Mesenchymal stem cell (in vitro differentiated cells and primary cell): Measurements from ENCODE around the gene PLCH2.

ENCODE experiments used
- DNase-seq: peaks from one replicate; pipeline ENCODE4 v3.0.0-alpha.2; 2013
- H2AFZ ChIP-seq: one replicate; pipeline ENCODE4 v1.6.1; 2013; ENCODE audit warnings: low read depth, mild to moderate bottlenecking, control low read depth, inconsistent platforms, low read length, moderate library complexity
- H2AK5ac ChIP-seq: 2 replicates; pipeline ENCODE4 v1.6.1; 2013; ENCODE audit warnings: low read length, moderate library complexity, mild to moderate bottlenecking, inconsistent platforms; ENCODE audit not compliant: severe bottlenecking
- H2BK120ac ChIP-seq: one replicate; pipeline ENCODE4 v1.6.1; 2013; ENCODE audit warnings: low read depth, mild to moderate bottlenecking, inconsistent platforms, low read length, moderate library complexity
- H2BK12ac ChIP-seq, 2 experiments: one replicate each; pipeline ENCODE4 v1.6.1; 2013; ENCODE audit warnings: inconsistent platforms in 2 of 2, low read length in 2 of 2, mild to moderate bottlenecking in 2 of 2, moderate library complexity in 2 of 2, control low read depth in 1 of 2
- H2BK15ac ChIP-seq: one replicate; pipeline ENCODE4 v1.6.1; 2013; ENCODE audit warnings: mild to moderate bottlenecking, low read depth, inconsistent platforms; ENCODE audit not compliant: poor library complexity, severe bottlenecking
- H2BK5ac ChIP-seq: 2 replicates; pipeline ENCODE4 v1.6.1; 2013; ENCODE audit warnings: low read depth, mild to moderate bottlenecking, low read length, control low read depth, inconsistent platforms; ENCODE audit not compliant: poor library complexity, severe bottlenecking
- H3K14ac ChIP-seq, 2 experiments: one replicate each; pipeline ENCODE4 v1.6.1; 2013; ENCODE audit warnings: inconsistent platforms in 2 of 2, low read length in 2 of 2, control low read depth in 1 of 2, mild to moderate bottlenecking in 1 of 2, moderate library complexity in 1 of 2
- H3K18ac ChIP-seq, 2 experiments: one replicate each; pipeline ENCODE4 v1.6.1; 2013; ENCODE audit warnings: inconsistent platforms in 2 of 2, low read length in 2 of 2, control low read depth in 1 of 2, low read depth in 1 of 2, mild to moderate bottlenecking in 1 of 2
- H3K23ac ChIP-seq, 2 experiments: one replicate each; pipeline ENCODE4 v1.6.1; 2013; ENCODE audit warnings: inconsistent platforms in 2 of 2, low read length in 2 of 2, mild to moderate bottlenecking in 2 of 2, moderate library complexity in 2 of 2, control low read depth in 1 of 2
- H3K27ac ChIP-seq: 2 replicates; pipeline ENCODE4 v1.5.1; 2013; ENCODE audit warnings: mild to moderate bottlenecking, moderate library complexity, low read length, control low read depth, inconsistent platforms; ENCODE audit not compliant: poor library complexity, severe bottlenecking
- H3K27me3 ChIP-seq, 2 experiments: 2 replicates each; pipeline versions ENCODE4 v1.6.1 to v1.7.0; 2013; ENCODE audit warnings: low read length in 2 of 2, mild to moderate bottlenecking in 2 of 2, moderate library complexity in 2 of 2, control low read depth in 1 of 2, inconsistent platforms in 1 of 2; ENCODE audit not compliant: control insufficient read depth in 1 of 2, insufficient read depth in 1 of 2
- H3K36me3 ChIP-seq, 2 experiments: 2 replicates each; pipeline versions ENCODE4 v1.6.1 to v1.7.0; 2013; ENCODE audit warnings: low read length in 2 of 2, control low read depth in 1 of 2, inconsistent platforms in 1 of 2, low read depth in 1 of 2, mild to moderate bottlenecking in 1 of 2; ENCODE audit not compliant: insufficient read depth in 2 of 2, control insufficient read depth in 1 of 2
- H3K4ac ChIP-seq, 2 experiments: one replicate each; pipeline ENCODE4 v1.6.1; 2013; ENCODE audit warnings: inconsistent platforms in 2 of 2, low read length in 2 of 2, mild to moderate bottlenecking in 2 of 2, moderate library complexity in 2 of 2, control low read depth in 1 of 2, low read depth in 1 of 2
- H3K4me1 ChIP-seq: 2 replicates; pipeline ENCODE4 v1.6.1; 2013; ENCODE audit warnings: low read depth, low read length, control low read depth; ENCODE audit not compliant: control insufficient read depth, insufficient read depth
- H3K4me2 ChIP-seq: 2 replicates; pipeline ENCODE4 v1.6.1; 2013; ENCODE audit warnings: low read length, mild to moderate bottlenecking, inconsistent platforms; ENCODE audit not compliant: poor library complexity, severe bottlenecking
- H3K4me3 ChIP-seq, 2 experiments: 2 replicates each; pipeline versions ENCODE4 v1.5.1 to v1.7.0; 2013; ENCODE audit warnings: low read length in 2 of 2, mild to moderate bottlenecking in 2 of 2, control low read depth in 1 of 2, low read depth in 1 of 2; ENCODE audit not compliant: insufficient read depth in 1 of 2
- H3K79me1 ChIP-seq: replicated peaks from 2 replicates; pipeline ENCODE4 v1.6.1; 2013; ENCODE audit warnings: mild to moderate bottlenecking, control low read depth, low read length, inconsistent platforms; ENCODE audit not compliant: poor library complexity, severe bottlenecking
- H3K9ac ChIP-seq: 2 replicates; pipeline ENCODE4 v1.7.0; 2013; ENCODE audit warnings: mild to moderate bottlenecking, low read length, moderate library complexity
- H3K9me3 ChIP-seq: 2 replicates; pipeline ENCODE4 v1.7.0; 2013; ENCODE audit warnings: mild to moderate bottlenecking, low read length; ENCODE audit not compliant: control insufficient read depth
- H4K8ac ChIP-seq: one replicate; pipeline ENCODE4 v1.6.1; 2013; ENCODE audit warnings: inconsistent platforms, mild to moderate bottlenecking, low read length, moderate library complexity
- H4K91ac ChIP-seq: one replicate; pipeline ENCODE4 v1.6.1; 2013; ENCODE audit warnings: mild to moderate bottlenecking, low read length, inconsistent platforms
- WGBS: methylation state at CpG from one replicate; pipeline ENCODE4 v1.1.7; 2013; ENCODE audit warnings: mixed read lengths; 5-methylcytosine and 5-hydroxymethylcytosine counted together

PLCH2 gene

DNA sequence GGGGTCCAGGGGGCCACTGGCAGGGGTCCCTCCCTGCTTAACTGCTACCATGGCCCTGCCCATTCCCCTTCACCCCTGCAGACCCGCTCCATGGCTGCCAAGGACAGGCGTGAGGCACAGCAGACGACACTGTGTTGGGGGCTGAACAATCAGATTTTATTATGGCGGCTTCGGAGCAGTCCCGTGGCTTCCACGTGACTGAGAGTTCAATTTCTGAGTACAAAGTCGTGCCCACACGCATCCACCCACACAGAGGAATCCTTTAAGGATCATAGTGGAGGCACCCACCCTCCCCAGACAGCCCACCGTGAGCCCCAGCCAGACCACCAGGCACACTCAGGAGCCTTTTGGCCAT lies 52.5 kb downstream of the PLCH2 start:
- no peaks in the 10 kb centered on the region for H3K9me3 ChIP-seq
- DNase-seq = no peak
- H2AFZ ChIP-seq = no peak overlapping the region
- H3K36me3 ChIP-seq = peaks cover 0 to 8% of the 10 kb centered on the region in 2 experiments
- no peak overlapping the region for H2BK120ac ChIP-seq
- H3K18ac ChIP-seq = no peak overlapping the region
- no peak overlapping the region for H2AK5ac ChIP-seq
- no peak overlapping the region for H3K4me3 ChIP-seq
- 62% methylated on average over 10 of the region's 10 CpGs for WGBS
- no peaks in the 10 kb centered on the region for H3K79me1 ChIP-seq
- H3K14ac ChIP-seq = no peak overlapping the region
- H2BK15ac ChIP-seq = no peak overlapping the region
- no peak overlapping the region for H4K8ac ChIP-seq
- H3K4me1 ChIP-seq = peaks cover 61% of the 10 kb centered on the region
- peaks cover 29 to 48% of the 10 kb centered on the region in 2 experiments for H3K27me3 ChIP-seq
- no peak overlapping the region for H3K4me2 ChIP-seq
- no peak overlapping the region for H2BK12ac ChIP-seq
- H4K91ac ChIP-seq = no peak overlapping the region
- no peak overlapping the region for H3K27ac ChIP-seq
- no peak overlapping the region for H2BK5ac ChIP-seq
- H3K9ac ChIP-seq = no peak overlapping the region
- no peak overlapping the region for H3K23ac ChIP-seq
- no peak overlapping the region for H3K4ac ChIP-seq

DNA sequence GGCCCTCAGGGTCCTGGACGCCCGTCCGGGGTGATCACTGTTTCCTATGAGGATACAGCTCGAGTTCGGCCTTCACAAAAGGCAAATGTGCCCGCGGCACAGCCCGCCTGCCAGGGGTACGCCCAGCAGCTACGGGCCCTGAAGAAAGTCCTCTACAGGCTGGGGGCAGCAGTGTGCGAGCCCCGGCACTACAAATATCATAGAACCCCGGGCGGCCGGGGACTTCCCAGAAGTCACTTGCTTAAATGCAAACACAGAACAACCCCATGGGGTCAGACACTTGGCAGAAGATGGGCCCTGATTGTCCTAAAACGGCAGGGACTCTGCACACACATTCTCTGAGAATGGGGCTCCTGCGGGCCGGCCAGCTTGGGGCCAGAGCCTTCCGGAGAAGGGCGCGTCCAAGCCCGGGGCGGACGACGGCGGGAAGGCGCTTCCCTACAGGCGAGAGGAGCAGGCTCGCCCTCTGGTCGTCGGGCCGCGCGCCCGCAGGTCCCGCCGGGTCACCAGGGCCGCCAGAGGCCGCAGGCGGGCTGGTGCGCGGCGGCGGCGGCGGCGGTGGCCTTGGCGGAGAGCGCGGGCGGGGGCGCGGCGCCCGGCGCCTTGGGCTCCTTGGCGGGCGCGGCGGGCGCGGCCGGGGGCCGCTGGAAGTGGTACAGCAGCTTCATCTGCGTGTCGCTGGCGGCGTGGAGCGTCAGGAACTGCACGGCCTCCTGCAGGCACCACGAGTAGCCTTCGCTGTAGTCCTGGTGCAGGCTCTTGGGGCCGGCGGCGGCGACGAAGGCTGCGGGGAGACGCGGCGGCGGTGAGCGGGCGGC lies 53.1 kb downstream of the PLCH2 start:
- Histone ChIP-seq H3K14ac (no peak overlapping the region), H2BK12ac (no peak overlapping the region), H3K18ac (no peak overlapping the region), H2BK5ac (no peak overlapping the region), H4K8ac (no peak overlapping the region), H2AFZ (no peak overlapping the region), H3K23ac (no peak overlapping the region), H3K9ac (no peak overlapping the region), H3K4me3 (no peak overlapping the region), H4K91ac (no peak overlapping the region), H3K27me3 (peaks cover 29 to 54% of the 10 kb centered on the region in 2 experiments), H3K9me3 (no peaks in the 10 kb centered on the region), H3K79me1 (no peaks in the 10 kb centered on the region), H3K4ac (no peak overlapping the region), H2AK5ac (no peak overlapping the region), H3K4me2 (peak overlapping the region; percentile 74), H2BK15ac (no peak overlapping the region), H2BK120ac (no peak overlapping the region), H3K36me3 (peaks cover 0 to 3% of the 10 kb centered on the region in 2 experiments), H3K27ac (no peak overlapping the region), H3K4me1 (peaks cover 61% of the 10 kb centered on the region)
- WGBS = 7% methylated on average over 39 of the region's 84 CpGs
- DNase-seq = peak; percentile 41

DNA sequence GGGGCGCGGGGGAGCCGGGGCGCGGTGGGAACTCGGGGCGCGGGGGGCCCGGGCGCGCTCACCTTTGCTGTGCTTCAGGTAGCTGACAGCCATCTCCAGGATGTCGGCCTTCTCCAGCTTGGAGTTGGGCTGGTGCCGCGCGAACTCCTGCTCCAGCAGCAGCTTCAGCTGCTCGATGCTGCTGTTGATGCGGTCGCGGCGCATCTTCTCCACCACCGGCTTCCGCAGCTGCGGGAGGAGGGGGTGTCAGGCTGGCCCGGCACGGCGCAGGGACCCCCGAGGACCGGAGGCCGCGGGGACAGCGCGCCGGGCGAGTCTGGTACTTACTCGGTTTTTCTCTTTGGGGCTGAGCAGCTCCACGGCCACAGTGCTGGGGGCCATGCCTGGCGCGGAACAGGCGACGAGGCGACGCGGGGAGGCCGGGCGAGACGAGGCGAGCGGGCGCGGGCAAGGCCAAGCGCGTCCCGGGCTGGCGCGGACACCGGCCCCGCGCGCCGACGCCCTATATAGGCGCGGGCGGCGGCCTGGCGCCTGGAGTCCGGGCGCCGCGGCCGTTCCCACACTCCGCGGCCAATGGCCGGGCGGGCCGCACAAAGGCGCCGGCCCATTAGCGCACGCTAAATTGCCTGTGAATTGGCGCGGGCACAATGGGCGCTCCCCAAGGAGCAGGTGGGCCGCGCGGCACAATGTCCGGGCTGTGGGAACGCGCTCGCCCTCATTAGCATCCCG lies 53.9 kb downstream of the PLCH2 start, which contains the start of gene HES5:
Gene HES5, minus strand, starts transcription at position 480 of the 729 bp plus-strand sequence. Its CDS starts 99 bp downstream, at position 381.
- H3K4me3 ChIP-seq = peak within 1 kb of the TSS in 1 of 2 experiments; percentile 10
- no peak within 1 kb of the TSS for H4K8ac ChIP-seq
- no peak within 1 kb of the TSS for H3K4ac ChIP-seq
- 3% methylated on average over 79 of the region's 91 CpGs for WGBS
- peak within 1 kb of the TSS; percentile 74 for H3K4me2 ChIP-seq
- H2BK12ac ChIP-seq = no peak within 1 kb of the TSS
- no peak within 1 kb of the TSS for H2AK5ac ChIP-seq
- H3K27me3 ChIP-seq = peaks cover 29 to 61% of the 10 kb centered on the region in 2 experiments
- no peak for DNase-seq
- H2BK120ac ChIP-seq = no peak within 1 kb of the TSS
- H3K27ac ChIP-seq = no peak within 1 kb of the TSS
- H3K9ac ChIP-seq = no peak within 1 kb of the TSS
- no peaks in the 10 kb centered on the region for H3K9me3 ChIP-seq
- H3K18ac ChIP-seq = no peak within 1 kb of the TSS
- no peak within 1 kb of the TSS for H4K91ac ChIP-seq
- H3K4me1 ChIP-seq = peaks cover 64% of the 10 kb centered on the region
- no peaks in the 10 kb centered on the region for H3K79me1 ChIP-seq
- peaks cover 0 to 3% of the 10 kb centered on the region in 2 experiments for H3K36me3 ChIP-seq
- H3K23ac ChIP-seq = peak within 1 kb of the TSS in 1 of 2 experiments; percentile 27
- H2BK5ac ChIP-seq = no peak within 1 kb of the TSS
- no peak within 1 kb of the TSS for H2AFZ ChIP-seq
- no peak within 1 kb of the TSS for H2BK15ac ChIP-seq
- H3K14ac ChIP-seq = peak within 1 kb of the TSS in 1 of 2 experiments; percentile 29
